Measurements from ENCODE around the gene IDH3A.
A peak's percentile ranks its signal among the peaks of the same experiment; 100 is the strongest.

IDH3A gene

DNA sequence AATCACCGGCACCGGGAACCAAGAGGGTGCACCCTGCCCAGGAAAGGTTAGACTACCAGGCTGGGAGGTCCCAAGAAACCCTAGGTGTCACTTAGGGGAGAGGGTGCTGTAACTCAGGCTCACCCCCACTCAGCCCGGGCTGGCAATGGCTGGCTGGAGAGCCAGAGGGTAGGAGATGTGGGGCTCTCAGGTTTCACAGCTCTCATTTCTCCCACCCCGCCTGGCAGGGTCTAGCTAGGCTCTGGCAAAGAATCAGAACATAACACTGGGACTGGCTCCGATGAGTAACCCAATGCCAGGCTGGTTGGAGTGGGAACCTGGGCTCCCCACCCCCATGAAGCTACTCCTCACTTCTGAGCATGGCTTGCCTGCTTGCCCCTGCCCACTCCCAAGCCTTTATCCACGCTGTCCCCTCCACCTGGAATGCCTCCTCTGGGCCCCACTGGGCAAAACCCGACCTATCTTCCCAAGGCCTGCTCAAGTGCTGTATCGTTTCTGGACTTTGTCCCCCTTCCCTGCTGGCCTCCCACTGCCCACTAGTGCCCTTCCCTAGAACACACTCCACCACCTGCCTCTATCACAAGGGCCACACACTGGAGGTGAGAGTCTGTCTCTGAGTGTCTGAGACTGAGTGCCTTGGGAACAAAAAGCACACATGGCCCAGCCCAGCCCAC is 19.9 kb upstream of the IDH3A start:
- H3K27ac ChIP-seq, result no peak overlapping the region

DNA sequence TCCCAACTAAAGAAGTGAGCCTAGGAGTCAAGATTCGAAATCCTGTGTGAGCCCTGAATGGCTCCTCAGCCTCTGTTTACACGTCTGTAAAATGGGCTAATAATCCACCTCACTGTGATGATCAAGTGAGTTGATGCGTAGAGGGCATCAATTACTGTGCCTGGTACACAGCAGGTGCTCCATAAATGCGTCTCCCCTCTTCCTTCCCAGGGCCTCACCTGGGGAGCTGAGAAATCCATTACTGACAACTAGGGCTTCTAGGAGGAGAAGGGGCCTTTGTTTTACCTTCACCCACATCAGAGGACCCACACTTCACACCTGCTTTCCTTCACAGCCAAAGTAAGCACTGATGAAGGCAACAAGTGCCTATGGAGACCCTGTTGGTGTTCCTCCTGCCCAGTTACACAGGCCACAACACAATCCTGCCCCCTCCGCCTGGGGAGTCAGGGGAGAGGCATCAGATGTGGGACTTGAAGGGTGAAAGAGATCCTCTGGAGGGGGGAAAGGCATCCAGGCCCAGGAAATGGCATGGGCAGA is 19.3 kb upstream of the IDH3A start:
- TF ChIP-seq, protein P1, sequence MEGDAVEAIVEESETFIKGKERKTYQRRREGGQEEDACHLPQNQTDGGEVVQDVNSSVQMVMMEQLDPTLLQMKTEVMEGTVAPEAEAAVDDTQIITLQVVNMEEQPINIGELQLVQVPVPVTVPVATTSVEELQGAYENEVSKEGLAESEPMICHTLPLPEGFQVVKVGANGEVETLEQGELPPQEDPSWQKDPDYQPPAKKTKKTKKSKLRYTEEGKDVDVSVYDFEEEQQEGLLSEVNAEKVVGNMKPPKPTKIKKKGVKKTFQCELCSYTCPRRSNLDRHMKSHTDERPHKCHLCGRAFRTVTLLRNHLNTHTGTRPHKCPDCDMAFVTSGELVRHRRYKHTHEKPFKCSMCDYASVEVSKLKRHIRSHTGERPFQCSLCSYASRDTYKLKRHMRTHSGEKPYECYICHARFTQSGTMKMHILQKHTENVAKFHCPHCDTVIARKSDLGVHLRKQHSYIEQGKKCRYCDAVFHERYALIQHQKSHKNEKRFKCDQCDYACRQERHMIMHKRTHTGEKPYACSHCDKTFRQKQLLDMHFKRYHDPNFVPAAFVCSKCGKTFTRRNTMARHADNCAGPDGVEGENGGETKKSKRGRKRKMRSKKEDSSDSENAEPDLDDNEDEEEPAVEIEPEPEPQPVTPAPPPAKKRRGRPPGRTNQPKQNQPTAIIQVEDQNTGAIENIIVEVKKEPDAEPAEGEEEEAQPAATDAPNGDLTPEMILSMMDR (IDR thresholded peaks at IDR 0.05), result no peak
- no peak for TF ChIP-seq ZFX (IDR thresholded peaks at IDR 0.05; ENCODE audit: borderline replicate concordance)
- H3K27ac ChIP-seq, result 0 out of 2 replicates have a peak overlapping the region, but pooled peaks have one; percentile 53

More for the DNA sequence above, 19.9 kb upstream of the IDH3A start:
- TF ChIP-seq ZFX (IDR thresholded peaks at IDR 0.05; ENCODE audit: borderline replicate concordance), result no peak
- TF ChIP-seq, protein P1 (IDR thresholded peaks at IDR 0.05), result no peak

DNA sequence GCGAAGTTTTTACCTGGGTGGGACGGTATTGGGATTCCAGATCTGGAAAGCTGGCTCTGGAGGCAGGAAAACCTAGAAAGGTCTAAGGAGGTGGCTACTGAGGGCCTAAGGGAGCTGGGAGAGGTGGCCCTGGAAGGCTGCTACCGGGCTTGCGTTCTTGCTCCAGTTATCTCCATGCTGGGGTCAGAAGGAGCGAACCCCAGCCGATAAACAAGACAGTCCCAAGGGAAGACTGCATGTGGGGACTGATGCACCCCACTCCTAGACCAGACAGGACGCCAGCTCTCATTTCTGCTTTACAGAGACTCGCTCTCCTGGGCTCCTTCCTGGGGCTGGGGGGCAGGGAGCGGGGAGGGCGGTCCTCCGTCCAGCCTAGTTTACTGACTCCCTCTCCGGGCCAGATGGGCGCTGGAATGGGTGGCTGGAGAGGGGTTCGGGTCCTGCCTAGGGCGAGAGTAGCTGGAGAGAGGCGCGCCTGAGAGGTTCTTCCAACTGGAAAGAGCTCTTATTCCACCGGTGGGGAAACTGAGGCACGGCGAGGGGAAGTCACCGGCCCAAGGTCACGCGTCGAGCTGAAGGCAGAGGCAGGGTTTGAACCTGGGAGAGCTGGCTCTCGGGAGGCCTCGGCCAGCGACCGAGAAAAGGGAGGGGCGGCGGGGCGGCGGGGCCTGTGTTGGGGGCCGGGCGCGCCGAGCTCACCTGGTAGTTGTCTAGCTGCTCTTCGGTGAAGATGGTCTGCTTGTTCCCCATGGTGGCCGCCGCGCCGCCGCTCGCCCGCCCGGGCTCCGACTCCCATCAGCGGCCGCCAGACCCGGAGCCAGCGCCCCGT is 18.5 kb upstream of the IDH3A start:
- peak overlapping the region; percentile 53 for H3K27ac ChIP-seq
- TF ChIP-seq, protein P1 (IDR thresholded peaks at IDR 0.05), result no peak
- TF ChIP-seq ZFX (IDR thresholded peaks at IDR 0.05; ENCODE audit: borderline replicate concordance), result no peak

DNA sequence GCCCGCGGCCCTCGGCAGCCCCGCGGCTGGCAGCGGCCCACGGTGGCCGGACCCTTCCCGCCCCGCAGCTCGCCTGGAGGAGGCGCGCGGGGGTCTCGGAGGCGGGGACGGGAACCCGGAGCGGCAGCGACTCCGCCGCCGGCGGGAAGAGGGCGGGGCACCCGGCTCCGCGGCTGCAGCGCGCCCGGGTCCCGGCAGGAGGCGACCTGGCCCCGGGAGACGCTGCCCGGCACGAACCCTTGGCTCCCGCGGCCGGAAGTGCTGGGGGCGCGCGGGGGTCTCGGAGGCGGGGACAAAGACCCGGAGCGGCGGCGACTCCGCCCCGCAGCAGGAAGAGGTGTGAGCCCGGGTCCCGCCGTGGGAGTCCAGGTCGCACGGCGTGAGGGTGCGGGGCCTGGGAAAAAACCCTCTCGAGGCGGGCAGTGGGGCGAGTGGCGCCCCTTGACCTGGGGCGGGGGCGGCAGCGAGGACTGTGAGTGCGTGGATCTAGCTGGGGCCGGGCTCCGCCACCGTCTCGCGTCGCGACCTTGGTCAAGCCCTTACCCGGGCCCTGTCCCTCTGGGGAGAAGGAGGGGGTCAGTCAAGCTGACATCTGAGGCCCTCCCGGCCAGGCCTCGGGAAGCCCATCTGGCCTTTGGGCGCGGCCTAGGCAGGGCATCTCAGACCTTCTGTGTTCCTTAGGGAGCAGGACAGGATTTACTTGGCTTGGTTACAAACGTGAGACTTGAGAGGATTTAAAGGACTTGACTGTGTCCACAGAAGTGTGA is 17.7 kb upstream of the IDH3A start, which contains the start of gene CIB2:
Gene CIB2, minus strand, starts transcription at position 151 of the 767 bp plus-strand sequence. CDS start 230 bp downstream, outside the sequence.
- TF ChIP-seq, protein P1 (IDR thresholded peaks at IDR 0.05), result peak; percentile 93
- no peak for TF ChIP-seq ZFX (IDR thresholded peaks at IDR 0.05; ENCODE audit: borderline replicate concordance)
- peak within 1 kb of the TSS; percentile 53 for H3K27ac ChIP-seq

DNA sequence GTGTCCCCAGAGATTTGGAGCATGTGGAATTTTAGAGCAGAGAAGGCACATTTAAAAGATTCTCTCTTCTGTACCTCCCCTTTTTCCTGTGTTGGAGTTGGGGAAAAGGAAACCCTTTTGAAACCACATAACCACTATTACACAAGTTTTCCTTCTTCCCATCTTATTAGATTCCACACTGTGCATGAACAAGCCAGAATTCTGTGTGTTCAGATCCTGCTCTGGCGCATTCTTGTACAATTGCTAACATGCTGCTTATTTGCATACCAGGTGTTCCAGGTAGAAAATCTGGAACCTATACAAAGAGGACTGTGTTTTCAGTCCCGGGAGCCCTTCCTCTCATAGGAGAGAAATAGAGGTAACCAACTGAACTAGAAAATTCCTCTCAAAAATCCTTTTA is 15.4 kb upstream of the IDH3A start:
- TF ChIP-seq, protein P1 (IDR thresholded peaks at IDR 0.05), result no peak
- TF ChIP-seq ZFX (IDR thresholded peaks at IDR 0.05; ENCODE audit: borderline replicate concordance), result no peak
- H3K27ac ChIP-seq, result no peak overlapping the region

DNA sequence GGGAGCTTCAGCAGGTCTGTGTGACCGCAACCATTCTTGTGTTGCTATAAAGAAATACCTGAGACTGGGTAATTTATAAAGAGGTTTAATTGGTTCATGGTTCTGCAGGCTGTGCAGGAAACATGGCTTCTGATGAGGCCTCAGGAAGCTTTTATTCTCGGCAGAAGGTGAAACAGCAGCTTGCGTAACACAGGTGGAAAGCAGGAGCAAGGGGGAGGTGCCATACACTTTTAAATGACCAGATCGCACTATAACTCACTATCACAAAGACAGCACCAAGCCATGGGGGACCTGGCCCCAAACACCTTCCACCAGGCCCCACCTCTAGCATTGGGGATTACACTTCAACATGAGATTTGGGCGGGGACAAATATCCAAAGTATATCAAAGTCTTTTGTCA is 9.6 kb upstream of the IDH3A start:
- TF ChIP-seq, protein P1 (IDR thresholded peaks at IDR 0.05), result no peak
- TF ChIP-seq ZFX (IDR thresholded peaks at IDR 0.05; ENCODE audit: borderline replicate concordance), result no peak
- no peak overlapping the region for H3K27ac ChIP-seq
